ENCODE measurements around the gene COLGALT1.
"Not testable (repeated sequence)": the region's sequence is repeated elsewhere in the genome, so short reads cannot be mapped to it uniquely, and the experiment has no call there.

The COLGALT1 gene

GRCh38 chr19:17580470-17581144 lies 25.2 kb downstream of the COLGALT1 start:
- Histone ChIP-seq H3K4me3 (no peak overlapping the region), H3K27ac (no peak overlapping the region)
- no peak for DNase-seq (ENCODE audit: low spot score)
- TF ChIP-seq CTCF (IDR thresholded peaks at IDR 0.05): no peak

GRCh38 chr19:17581211-17581874 lies 25.9 kb downstream of the COLGALT1 start:
- Histone ChIP-seq H3K4me3 (no peak overlapping the region), H3K27ac (no peak overlapping the region)
- DNase-seq (ENCODE audit: low spot score): no peak
- TF ChIP-seq CTCF (IDR thresholded peaks at IDR 0.05): no peak

- DNase-seq (ENCODE audit: low spot score): no peak
- Histone ChIP-seq H3K4me3 (no peak overlapping the region), H3K27ac (no peak overlapping the region)
- no peak for TF ChIP-seq CTCF (IDR thresholded peaks at IDR 0.05)
These were observed 27.2 kb downstream of the COLGALT1 start for GRCh38 chr19:17582613-17583012.

- DNase-seq (ENCODE audit: low spot score): no peak
- H3K27ac ChIP-seq: no peak overlapping the region
- TF ChIP-seq CTCF (IDR thresholded peaks at IDR 0.05): no peak
- no peak overlapping the region for H3K4me3 ChIP-seq
These were observed 28.7 kb downstream of the COLGALT1 start for GRCh38 chr19:17584132-17584531.

GRCh38 chr19:17585395-17585794 lies 29.9 kb downstream of the COLGALT1 start:
- DNase-seq (ENCODE audit: low spot score); H3K4me3 ChIP-seq; H3K27ac ChIP-seq: not testable (repeated sequence)

GRCh38 chr19:17590866-17591265 lies 35.4 kb downstream of the COLGALT1 start:
- TF ChIP-seq CTCF (IDR thresholded peaks at IDR 0.05): no peak
- DNase-seq (ENCODE audit: low spot score): no peak
- H3K4me3 ChIP-seq: no peak overlapping the region
- no peak overlapping the region for H3K27ac ChIP-seq

GRCh38 chr19:17594296-17594695 lies 38.8 kb downstream of the COLGALT1 start:
- H3K4me3 ChIP-seq; H3K27ac ChIP-seq; DNase-seq (ENCODE audit: low spot score): not testable (repeated sequence)

GRCh38 chr19:17598063-17598462 lies 42.6 kb downstream of the COLGALT1 start:
- not testable (repeated sequence) for DNase-seq (ENCODE audit: low spot score); H3K27ac ChIP-seq; H3K4me3 ChIP-seq
